ENCODE data around the gene PTBP1. TPM values are rescaled to one million over a fixed set of nuclear protein-coding genes. Genes with fewer than 3 reads are reported as not detected.

Gene PTBP1
- total RNA-seq = 135 and 172 TPM in 2 replicates

DNA sequence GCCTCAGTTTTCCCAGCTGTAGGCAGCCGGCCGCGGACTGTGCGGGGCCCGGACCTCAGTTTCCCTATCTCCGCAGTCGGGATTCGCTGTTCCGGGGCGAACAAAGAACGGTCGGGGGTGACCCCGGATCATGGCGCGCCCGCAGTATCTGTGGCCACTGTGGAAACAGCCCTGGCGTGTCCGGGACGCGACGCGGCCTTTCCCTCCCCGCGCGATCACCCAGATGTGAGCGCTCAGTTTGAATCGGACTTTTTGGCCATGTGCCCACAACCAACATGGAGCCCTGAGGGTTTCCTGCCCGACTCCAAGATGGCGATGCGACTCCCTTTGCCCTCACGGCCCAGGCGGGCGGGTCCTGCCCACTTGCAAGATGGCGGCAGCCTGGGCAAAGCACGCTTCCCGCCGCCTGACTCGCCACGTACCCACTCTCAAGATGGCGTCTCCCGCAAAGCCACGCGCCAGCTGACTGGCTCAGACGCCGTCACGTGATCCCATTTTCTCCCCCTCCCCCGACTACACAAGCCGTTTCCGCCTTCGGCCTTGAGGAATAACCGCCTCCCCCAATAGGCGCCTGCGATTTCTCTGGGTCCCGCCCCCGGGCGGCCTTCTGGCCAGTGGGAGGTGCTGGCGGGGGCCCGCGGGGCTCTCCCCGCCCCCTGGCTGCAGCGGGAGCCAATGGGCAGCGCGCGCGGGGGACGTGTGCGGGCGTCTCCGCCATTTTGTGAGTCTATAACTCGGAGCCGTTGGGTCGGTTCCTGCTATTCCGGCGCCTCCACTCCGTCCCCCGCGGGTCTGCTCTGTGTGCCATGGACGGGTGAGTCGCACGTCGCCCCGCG is at the start of gene PTBP1:
Gene PTBP1, plus strand, starts transcription at position 761 of the 836 bp plus-strand sequence. Its CDS starts 46 bp downstream, at position 807.

GRCh38 chr19:750640-751423 is 46.4 kb upstream of the PTBP1 start, which contains the start of gene MISP:
MISP (plus strand) TSS chr19:751112; CDS start chr19:756947, 5,835 bp downstream.

GRCh38 chr19:821825-822503 is 24.7 kb downstream of the PTBP1 start, which contains the start of gene PLPPR3:
PLPPR3 (minus strand) TSS chr19:821955; CDS start chr19:821559, 396 bp downstream.

GRCh38 chr19:827710-828321 is 30.6 kb downstream of the PTBP1 start, which contains the start of gene AZU1:
AZU1 (plus strand) TSS chr19:827837; CDS start chr19:827847, 10 bp downstream.

GRCh38 chr19:840519-841206 is 43.4 kb downstream of the PTBP1 start, which contains the start of gene PRTN3:
PRTN3 (plus strand) TSS chr19:840999; CDS start chr19:841009, 10 bp downstream.

GRCh38 chr19:852136-853013 is 55.1 kb downstream of the PTBP1 start, which contains the start of gene ELANE:
ELANE (plus strand) TSS chr19:852303; CDS start chr19:852329, 26 bp downstream.

GRCh38 chr19:858868-859843 is 61.9 kb downstream of the PTBP1 start, which contains the start of gene CFD:
CFD (plus strand) TSS chr19:859664; CDS start chr19:859690, 26 bp downstream.

Other genes with a start within 250 kb of the PTBP1 start
- 556 and 625 TPM in 2 replicates for gene BSG, start 224.9 kb upstream of the PTBP1 start, total RNA-seq
- 2.4 and 4.6 TPM in 2 replicates for gene HCN2, start 207.6 kb upstream of the PTBP1 start, total RNA-seq
- 25.8 and 43.3 TPM in 2 replicates for gene POLRMT, start 163.9 kb upstream of the PTBP1 start, total RNA-seq
- gene FGF22, start 157.6 kb upstream of the PTBP1 start, total RNA-seq = not detected in 2 replicates
- 22.2 and 22.9 TPM in 2 replicates for gene RNF126, start 134.2 kb upstream of the PTBP1 start, total RNA-seq
- 55.3 and 185 TPM in 2 replicates for gene FSTL3, start 121.1 kb upstream of the PTBP1 start, total RNA-seq
- not detected in 2 replicates for gene PRSS57, start 102.0 kb upstream of the PTBP1 start, total RNA-seq
- 5.2 and 18.2 TPM in 2 replicates for gene PALM, start 88.5 kb upstream of the PTBP1 start, total RNA-seq
- gene MISP, start 46.3 kb upstream of the PTBP1 start, total RNA-seq = 0.10 and 0.13 TPM in 2 replicates
- gene PLPPR3, start 24.5 kb downstream of the PTBP1 start, total RNA-seq = 0.30 TPM in 1 of 2 replicates, not detected in the other
- 0.07 TPM in 1 of 2 replicates, not detected in the other for gene AZU1, start 30.4 kb downstream of the PTBP1 start, total RNA-seq
- 0.07 TPM in 1 of 2 replicates, not detected in the other for gene PRTN3, start 43.5 kb downstream of the PTBP1 start, total RNA-seq
- gene ELANE, start 54.9 kb downstream of the PTBP1 start, total RNA-seq = 0.13 TPM in 1 of 2 replicates, not detected in the other
- 1.1 and 9.3 TPM in 2 replicates for gene CFD, start 62.2 kb downstream of the PTBP1 start, total RNA-seq
- 41.2 and 43.0 TPM in 2 replicates for gene MED16, start 95.7 kb downstream of the PTBP1 start, total RNA-seq
- gene RNU6-9, start 96.0 kb downstream of the PTBP1 start, total RNA-seq = not detected in 2 replicates
- 20.3 and 28.8 TPM in 2 replicates for gene R3HDM4, start 115.8 kb downstream of the PTBP1 start, total RNA-seq
- not detected in 2 replicates for gene KISS1R, start 119.9 kb downstream of the PTBP1 start, total RNA-seq
- gene ARID3A, start 128.6 kb downstream of the PTBP1 start, total RNA-seq = 15.4 and 16.1 TPM in 2 replicates
- gene WDR18, start 186.9 kb downstream of the PTBP1 start, total RNA-seq = 26.5 and 34.7 TPM in 2 replicates
- 0.20 and 1.7 TPM in 2 replicates for gene GRIN3B, start 203.0 kb downstream of the PTBP1 start, total RNA-seq
- 91.7 and 118 TPM in 2 replicates for gene TMEM259, start 223.7 kb downstream of the PTBP1 start, total RNA-seq
- not detected in 2 replicates for gene RNU6-2, start 224.1 kb downstream of the PTBP1 start, total RNA-seq
- 200 and 242 TPM in 2 replicates for gene CNN2, start 229.2 kb downstream of the PTBP1 start, total RNA-seq
- gene ABCA7, start 242.7 kb downstream of the PTBP1 start, total RNA-seq = 6.5 and 7.7 TPM in 2 replicates

All from smooth muscle cell of the pulmonary artery (primary cell).